HepG2 (cell line): ENCODE data around the gene ID3. TPM values are rescaled to one million over a fixed set of nuclear protein-coding genes. Genes with fewer than 3 reads are reported as not detected.

Experiments
- CC2D1A ChIP-seq: sonication (generic); formaldehyde crosslinking; IDR thresholded peaks from 2 replicates; pipeline ENCODE4 v1.8.1; 2023; ENCODE audit warnings: mild to moderate bottlenecking, missing genetic modification reagents
- CENPT ChIP-seq: sonication (generic); formaldehyde crosslinking; IDR thresholded peaks from 2 replicates; pipeline ENCODE4 v1.8.0; 2022; ENCODE audit warnings: low read depth, mild to moderate bottlenecking, moderate library complexity, missing genetic modification reagents
- NFKB2 ChIP-seq: sonication (generic); formaldehyde crosslinking; IDR thresholded peaks from 2 replicates; pipeline ENCODE4 v1.4.0; 2020; ENCODE audit warnings: missing genetic modification reagents, borderline replicate concordance
- RFX1 ChIP-seq: fragments of 450-650 bp; IDR thresholded peaks from 2 replicates; pipeline ENCODE4 v1.6.1; 2017
- SOX6 ChIP-seq, 2 experiments: fragments of 450-650 bp in 1 of 2; sonication (generic) in 1 of 2; formaldehyde crosslinking in 1 of 2; IDR thresholded peaks; 2 replicates each; pipeline versions ENCODE4 v1.4.0 to v1.6.1; 2017 to 2020; ENCODE audit warnings: antibody characterized with exemption in 1 of 2, mild to moderate bottlenecking in 1 of 2, missing genetic modification reagents in 1 of 2
- SRSF4 ChIP-seq: fragments of 200-400 bp; formaldehyde crosslinking; IDR thresholded peaks from one replicate; pipeline ENCODE4 v1.6.1; 2018; ENCODE audit warnings: mild to moderate bottlenecking, low read depth, low read length, moderate library complexity; ENCODE audit not compliant: poor library complexity, severe bottlenecking
- TARDBP ChIP-seq: sonication (generic); formaldehyde crosslinking; IDR thresholded peaks from 2 replicates; pipeline ENCODE4 v1.8.0; 2022; ENCODE audit warnings: mild to moderate bottlenecking, missing genetic modification reagents
- WIZ ChIP-seq: sonication (generic); formaldehyde crosslinking; IDR thresholded peaks from 2 replicates; pipeline ENCODE4 v1.5.1; 2020; ENCODE audit warnings: mild to moderate bottlenecking, missing genetic modification reagents
- ZNF329 ChIP-seq: sonication (generic); formaldehyde crosslinking; IDR thresholded peaks from 2 replicates; pipeline ENCODE4 v1.9.0; 2021; ENCODE audit warnings: low read depth, mild to moderate bottlenecking, missing genetic modification reagents
- ZNF615 ChIP-seq: sonication (generic); formaldehyde crosslinking; IDR thresholded peaks from 2 replicates; pipeline ENCODE4 v1.5.0; 2020; ENCODE audit warnings: mild to moderate bottlenecking, missing genetic modification reagents, borderline replicate concordance
- ZNF720 ChIP-seq: sonication (generic); formaldehyde crosslinking; IDR thresholded peaks from 2 replicates; pipeline ENCODE4 v1.4.0; 2020; ENCODE audit warnings: missing genetic modification reagents
- ZNF747 ChIP-seq: sonication (generic); formaldehyde crosslinking; IDR thresholded peaks from 2 replicates; pipeline ENCODE4 v1.8.1; 2023; ENCODE audit warnings: missing genetic modification reagents, mild to moderate bottlenecking, borderline replicate concordance
- ZNF761 ChIP-seq: sonication (generic); formaldehyde crosslinking; conservative IDR thresholded peaks from 2 replicates; pipeline ENCODE4 v1.4.0; 2020; ENCODE audit warnings: mild to moderate bottlenecking, missing genetic modification reagents
- ZNF788 ChIP-seq: sonication (generic); formaldehyde crosslinking; IDR thresholded peaks from 2 replicates; pipeline ENCODE4 v1.5.0; 2020; ENCODE audit warnings: mild to moderate bottlenecking, missing genetic modification reagents, borderline replicate concordance
- ZNF883 ChIP-seq: sonication (generic); formaldehyde crosslinking; IDR thresholded peaks from 2 replicates; pipeline ENCODE4 v1.5.1; 2020; ENCODE audit warnings: mild to moderate bottlenecking, missing genetic modification reagents; ENCODE audit errors: not compliant biosample characterization
- polyA plus RNA-seq, 8 experiments: library from polyadenylated mRNA; depleted of rRNA in 3 of 8; stranded (reverse) in 7 of 8; unstranded in 1 of 8; fragments of >200 nt; fragmentation: Illumina TruSeq in 4 of 8; extraction: Trizol in 4 of 8; gene quantifications; 2 replicates each; pipeline versions ENCODE4 v1.2.1 to v1.2.3, GENCODE V29; 2011 to 2016; ENCODE audit warnings: low read depth in 4 of 8, missing spikeins in 1 of 8, mixed read lengths in 1 of 8; ENCODE audit not compliant: insufficient read depth in 1 of 8
- total RNA-seq, 5 experiments: library from RNA; depleted of rRNA; stranded (reverse); fragments of >200 nt; fragmentation: Illumina TruSeq; extraction: Trizol; gene quantifications; 2 replicates each; pipeline ENCODE4 v1.2.3, GENCODE V29; 2016; ENCODE audit warnings: low read depth in 1 of 5
- TF ChIP-seq, protein P1 (sequence below): sonication (generic); formaldehyde crosslinking; IDR thresholded peaks from 2 replicates; pipeline ENCODE4 v1.4.0; 2020; ENCODE audit warnings: missing genetic modification reagents
- TF ChIP-seq, protein P2 (sequence below): sonication (generic); formaldehyde crosslinking; IDR thresholded peaks from 2 replicates; pipeline ENCODE4 v1.9.0; 2021; ENCODE audit warnings: missing genetic modification reagents, borderline replicate concordance
- TF ChIP-seq, protein P3 (sequence below), 2 experiments: fragments of 450-650 bp in 1 of 2; sonication (generic) in 1 of 2; formaldehyde crosslinking; IDR thresholded peaks; 2 replicates each; pipeline versions ENCODE4 v1.5.0 to v1.8.0; 2020 to 2022; ENCODE audit warnings: mild to moderate bottlenecking in 1 of 2, missing genetic modification reagents in 1 of 2
- TF ChIP-seq, protein P4 (sequence below): sonication (generic); formaldehyde crosslinking; IDR thresholded peaks from 2 replicates; pipeline ENCODE4 v1.4.0; 2020; ENCODE audit warnings: missing genetic modification reagents, borderline replicate concordance
- TF ChIP-seq, protein P5 (sequence below): sonication (generic); formaldehyde crosslinking; IDR thresholded peaks from 2 replicates; pipeline ENCODE4 v1.8.0; 2022; ENCODE audit warnings: mild to moderate bottlenecking, missing genetic modification reagents, borderline replicate concordance

The ID3 gene
- total and polyA plus RNA-seq, 2 of the 13 experiments (the other 11 are each of a cell fraction or from before 2014, with no cell fraction given), result 64.8 to 115 TPM

DNA sequence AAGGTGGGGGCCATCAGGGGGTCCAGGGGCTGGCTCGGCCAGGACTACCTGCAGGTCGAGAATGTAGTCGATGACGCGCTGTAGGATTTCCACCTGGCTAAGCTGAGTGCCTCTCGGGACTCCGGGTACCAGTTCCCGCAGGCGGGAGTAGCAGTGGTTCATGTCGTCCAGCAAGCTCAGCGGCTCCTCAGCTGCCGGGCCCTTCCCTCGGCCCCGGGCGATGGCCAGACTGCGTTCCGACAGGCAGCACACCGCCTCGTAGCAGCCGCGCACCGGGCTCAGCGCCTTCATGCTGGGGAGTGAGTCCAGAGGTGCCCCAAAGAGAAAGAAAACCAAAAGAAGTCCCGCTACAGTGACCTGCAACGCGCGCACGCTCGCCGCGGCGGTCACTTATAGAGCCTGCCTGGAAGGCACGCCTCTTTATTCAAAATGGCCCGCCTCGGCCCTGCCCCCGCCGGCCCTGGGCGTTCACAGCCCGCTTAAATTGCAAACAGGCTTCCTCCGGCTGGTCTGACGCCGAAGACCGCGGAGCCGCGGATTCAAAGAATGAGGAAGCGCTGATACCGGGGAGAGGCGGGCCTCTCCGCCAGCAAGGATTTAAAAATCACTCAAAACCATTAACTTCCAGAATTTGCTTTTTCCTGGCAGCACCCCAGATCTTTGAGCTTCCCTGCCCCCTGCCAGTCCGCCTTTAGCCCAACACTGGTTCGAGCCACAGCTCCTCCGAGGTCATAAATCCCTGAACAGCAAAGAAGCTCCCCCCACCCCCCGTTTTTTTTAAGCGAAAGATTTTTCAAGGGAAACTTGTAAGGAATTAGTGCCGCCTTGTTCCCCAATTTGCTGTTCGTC is at the start of gene ID3 (continued):
- TF ChIP-seq, protein P1, sequence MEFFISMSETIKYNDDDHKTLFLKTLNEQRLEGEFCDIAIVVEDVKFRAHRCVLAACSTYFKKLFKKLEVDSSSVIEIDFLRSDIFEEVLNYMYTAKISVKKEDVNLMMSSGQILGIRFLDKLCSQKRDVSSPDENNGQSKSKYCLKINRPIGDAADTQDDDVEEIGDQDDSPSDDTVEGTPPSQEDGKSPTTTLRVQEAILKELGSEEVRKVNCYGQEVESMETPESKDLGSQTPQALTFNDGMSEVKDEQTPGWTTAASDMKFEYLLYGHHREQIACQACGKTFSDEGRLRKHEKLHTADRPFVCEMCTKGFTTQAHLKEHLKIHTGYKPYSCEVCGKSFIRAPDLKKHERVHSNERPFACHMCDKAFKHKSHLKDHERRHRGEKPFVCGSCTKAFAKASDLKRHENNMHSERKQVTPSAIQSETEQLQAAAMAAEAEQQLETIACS (CRISPR knock-in tag), result peak; percentile 51; the same call in 1 of the 2 replicates
- TF ChIP-seq ZNF788 (CRISPR knock-in tag), result no peak
- no peak for TF ChIP-seq ZNF747 (CRISPR knock-in tag)
- TF ChIP-seq, protein P2, sequence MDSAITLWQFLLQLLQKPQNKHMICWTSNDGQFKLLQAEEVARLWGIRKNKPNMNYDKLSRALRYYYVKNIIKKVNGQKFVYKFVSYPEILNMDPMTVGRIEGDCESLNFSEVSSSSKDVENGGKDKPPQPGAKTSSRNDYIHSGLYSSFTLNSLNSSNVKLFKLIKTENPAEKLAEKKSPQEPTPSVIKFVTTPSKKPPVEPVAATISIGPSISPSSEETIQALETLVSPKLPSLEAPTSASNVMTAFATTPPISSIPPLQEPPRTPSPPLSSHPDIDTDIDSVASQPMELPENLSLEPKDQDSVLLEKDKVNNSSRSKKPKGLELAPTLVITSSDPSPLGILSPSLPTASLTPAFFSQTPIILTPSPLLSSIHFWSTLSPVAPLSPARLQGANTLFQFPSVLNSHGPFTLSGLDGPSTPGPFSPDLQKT (CRISPR knock-in tag), result no peak
- TF ChIP-seq CC2D1A, result no peak
- 0 out of 2 replicates have a peak, but pooled peaks have one; percentile 69 for TF ChIP-seq ZNF615
- TF ChIP-seq WIZ (CRISPR knock-in tag), result no peak
- no peak for TF ChIP-seq ZNF329 (CRISPR knock-in tag)
- no peak for TF ChIP-seq CENPT
- TF ChIP-seq TARDBP (CRISPR knock-in tag), result no peak; the same call in 1 of the 2 replicates
- TF ChIP-seq, protein P3, sequence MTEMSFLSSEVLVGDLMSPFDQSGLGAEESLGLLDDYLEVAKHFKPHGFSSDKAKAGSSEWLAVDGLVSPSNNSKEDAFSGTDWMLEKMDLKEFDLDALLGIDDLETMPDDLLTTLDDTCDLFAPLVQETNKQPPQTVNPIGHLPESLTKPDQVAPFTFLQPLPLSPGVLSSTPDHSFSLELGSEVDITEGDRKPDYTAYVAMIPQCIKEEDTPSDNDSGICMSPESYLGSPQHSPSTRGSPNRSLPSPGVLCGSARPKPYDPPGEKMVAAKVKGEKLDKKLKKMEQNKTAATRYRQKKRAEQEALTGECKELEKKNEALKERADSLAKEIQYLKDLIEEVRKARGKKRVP (CRISPR knock-in tag; IDR thresholded peaks at IDR 0.05), result no peak
- TF ChIP-seq ZNF761, result no peak
- no peak for TF ChIP-seq SRSF4
- no peak for TF ChIP-seq ZNF883 (CRISPR knock-in tag)
- TF ChIP-seq, protein P4, sequence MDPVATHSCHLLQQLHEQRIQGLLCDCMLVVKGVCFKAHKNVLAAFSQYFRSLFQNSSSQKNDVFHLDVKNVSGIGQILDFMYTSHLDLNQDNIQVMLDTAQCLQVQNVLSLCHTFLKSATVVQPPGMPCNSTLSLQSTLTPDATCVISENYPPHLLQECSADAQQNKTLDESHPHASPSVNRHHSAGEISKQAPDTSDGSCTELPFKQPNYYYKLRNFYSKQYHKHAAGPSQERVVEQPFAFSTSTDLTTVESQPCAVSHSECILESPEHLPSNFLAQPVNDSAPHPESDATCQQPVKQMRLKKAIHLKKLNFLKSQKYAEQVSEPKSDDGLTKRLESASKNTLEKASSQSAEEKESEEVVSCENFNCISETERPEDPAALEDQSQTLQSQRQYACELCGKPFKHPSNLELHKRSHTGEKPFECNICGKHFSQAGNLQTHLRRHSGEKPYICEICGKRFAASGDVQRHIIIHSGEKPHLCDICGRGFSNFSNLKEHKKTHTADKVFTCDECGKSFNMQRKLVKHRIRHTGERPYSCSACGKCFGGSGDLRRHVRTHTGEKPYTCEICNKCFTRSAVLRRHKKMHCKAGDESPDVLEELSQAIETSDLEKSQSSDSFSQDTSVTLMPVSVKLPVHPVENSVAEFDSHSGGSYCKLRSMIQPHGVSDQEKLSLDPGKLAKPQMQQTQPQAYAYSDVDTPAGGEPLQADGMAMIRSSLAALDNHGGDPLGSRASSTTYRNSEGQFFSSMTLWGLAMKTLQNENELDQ, result no peak
- no peak for TF ChIP-seq RFX1
- no peak for TF ChIP-seq ZNF720 (CRISPR knock-in tag)
- no peak for TF ChIP-seq NFKB2 (CRISPR knock-in tag)
- TF ChIP-seq, protein P5, sequence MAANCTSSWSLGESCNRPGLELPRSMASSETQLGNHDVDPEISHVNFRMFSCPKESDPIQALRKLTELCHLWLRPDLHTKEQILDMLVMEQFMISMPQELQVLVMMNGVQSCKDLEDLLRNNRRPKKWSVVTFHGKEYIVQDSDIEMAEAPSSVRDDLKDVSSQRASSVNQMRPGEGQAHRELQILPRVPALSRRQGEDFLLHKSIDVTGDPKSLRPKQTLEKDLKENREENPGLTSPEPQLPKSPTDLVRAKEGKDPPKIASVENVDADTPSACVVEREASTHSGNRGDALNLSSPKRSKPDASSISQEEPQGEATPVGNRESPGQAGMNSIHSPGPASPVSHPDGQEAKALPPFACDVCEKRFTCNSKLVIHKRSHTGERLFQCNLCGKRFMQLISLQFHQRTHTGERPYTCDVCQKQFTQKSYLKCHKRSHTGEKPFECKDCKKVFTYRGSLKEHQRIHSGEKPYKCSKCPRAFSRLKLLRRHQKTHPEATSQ (CRISPR knock-in tag), result peak; percentile 72; the same call in 1 of the 2 replicates
- TF ChIP-seq SOX6 (IDR thresholded peaks at IDR 0.05), result no peak
- TF ChIP-seq SOX6 (CRISPR knock-in tag; IDR thresholded peaks at IDR 0.05), result peak; percentile 58
